Measurements from ENCODE around the gene TRPM2. TPM values are rescaled to one million over a fixed set of nuclear protein-coding genes. Genes with fewer than 3 reads are reported as not detected.
A peak's percentile ranks its signal among the peaks of the same experiment; 100 is the strongest.

The TRPM2 gene
- total and polyA plus RNA-seq, 2 of the 8 experiments (the other 6 are each of a cell fraction or from before 2014, with no cell fraction given): 0.27 to 0.28 TPM

GRCh38 chr21:44313451-44313850, 40.0 kb upstream of the TRPM2 start:
- Histone ChIP-seq H3K36me3 (ENCODE audit: control insufficient read depth in 2 of 4, insufficient read depth in 4 of 4, low read length in 3 of 4) (peaks cover 0 to 27% (median 11%) of the 10 kb centered on the region in 4 experiments; a peak in 6 of 8 replicates), H3K18ac (ENCODE audit: extremely low read depth, low read length) (no peak overlapping the region), H3K4ac (replicated peaks; ENCODE audit: insufficient read length, low read depth, low read length) (no peak overlapping the region), H2AFZ (ENCODE audit: low read length) (no peak overlapping the region), H4K5ac (ENCODE audit: insufficient read length, low read depth, low read length) (no peak overlapping the region), H3K14ac (ENCODE audit: insufficient read length) (no peak overlapping the region), H2BK120ac (replicated peaks; ENCODE audit: low read depth, low read length) (no peak overlapping the region), H4K20me1 (replicated peaks in 1 of 2; ENCODE audit: control insufficient read depth in 1 of 2, insufficient read depth in 2 of 2, low read length in 2 of 2) (peaks cover 0 to 14% of the 10 kb centered on the region in 2 experiments), H3K4me1 (replicated peaks in 1 of 4; ENCODE audit: control insufficient read depth in 3 of 4, insufficient read depth in 4 of 4, low read length in 3 of 4) (no peaks in the 10 kb centered on the region), H2AK5ac (ENCODE audit: low read depth, low read length) (no peak overlapping the region), H2BK5ac (ENCODE audit: low read depth, low read length) (no peak overlapping the region), H4K8ac (ENCODE audit: extremely low read depth, insufficient read depth, low read length) (peak overlapping the region; percentile 51; the same call in 1 of the 2 replicates), H2BK15ac (ENCODE audit: low read length) (no peak overlapping the region), H3K23me2 (ENCODE audit: low read depth, low read length) (no peaks in the 10 kb centered on the region), H2BK20ac (ENCODE audit: low read length) (no peak overlapping the region), H3K4me3 (ENCODE audit: extremely low read depth in 1 of 4, insufficient read depth in 2 of 4, low read depth in 3 of 4, low read length in 4 of 4) (no peak overlapping the region), H3K27ac (ENCODE audit: low read depth, low read length) (no peak overlapping the region), H3K79me1 (ENCODE audit: low read depth, low read length) (no peaks in the 10 kb centered on the region; the same call in 1 of the 2 replicates), H3K56ac (replicated peaks; ENCODE audit: insufficient read length, low read depth, low read length) (no peak overlapping the region), H3K9me3 (ENCODE audit: insufficient read depth in 2 of 2, low read depth in 1 of 2, low read length in 1 of 2) (no peaks in the 10 kb centered on the region), H3K27me3 (replicated peaks in 1 of 4; ENCODE audit: control insufficient read depth in 3 of 4, extremely low read depth in 1 of 4, insufficient read depth in 3 of 4, low read length in 3 of 4) (no peaks in the 10 kb centered on the region), H3K9ac (replicated peaks in 1 of 4; ENCODE audit: extremely low read depth in 1 of 4, low read depth in 3 of 4, low read length in 3 of 4) (no peak overlapping the region), H3K23ac (ENCODE audit: insufficient read length) (no peak overlapping the region), H3K79me2 (ENCODE audit: control insufficient read depth in 1 of 2, insufficient read depth in 2 of 2, low read length in 2 of 2) (no peaks in the 10 kb centered on the region), H3K4me2 (ENCODE audit: insufficient read depth in 1 of 2, low read depth in 2 of 2, low read length in 2 of 2) (no peak overlapping the region), H4K91ac (replicated peaks; ENCODE audit: insufficient read length, low read length) (no peak overlapping the region), H2BK12ac (ENCODE audit: low read depth, low read length) (no peak overlapping the region)
- POLR2A ChIA-PET (ENCODE audit: partially characterized antibody): interaction anchor here (0.9 to 1.9 kb wide), 2 partner anchors 14 to 18 kb away, joined by 3 to 4 read pairs; no protein-coding TSS in a partner anchor
- FAIRE-seq: no peak
- 94% methylated on average over 12 of the region's 13 CpGs; no CpG with 5 or more reads in 1 of the 2 experiments for WGBS, 2 experiments (ENCODE audit: extremely low coverage in 1 of 2, insufficient coverage in 1 of 2, insufficient read length in 1 of 2, insufficient replicate concordance in 2 of 2, low coverage in 1 of 2, low lambda C conversion rate in 2 of 2, missing lambda C conversion rate in 1 of 2)
- CTCF ChIA-PET (ENCODE audit: partially characterized antibody): interaction anchor here (1.0 kb wide), 1 partner anchor 12 kb away, joined by 3 read pairs; no protein-coding TSS in a partner anchor
- no peak for TF ChIP-seq EP300 (IDR thresholded peaks at IDR 0.05; ENCODE audit: borderline replicate concordance in 1 of 2, low read depth in 2 of 2, low read length in 2 of 2)
- DNase-seq (ENCODE audit: low read depth in 1 of 2, low spot score in 2 of 2): no peak

Data from H1 (cell line).